Activated CD4-positive, CD25-positive, alpha-beta regulatory T cell treated with anti-CD3 and anti-CD28 coated beads, Interleukin-2, amount 50 U/mL, for 24 hours (primary cell): ENCODE data around the gene HSD17B2.
"Not testable (repeated sequence)": the region's sequence is repeated elsewhere in the genome, so short reads cannot be mapped to it uniquely, and the experiment has no call there.

Source experiments
- ATAC-seq, 2 donors: fragments of 150-1000 bp; cut with Tn5 transposase; one replicate each; pipeline ENCODE4 v1.10.0; 2021; ENCODE audit warnings: mild to moderate bottlenecking in 1 of 2, moderate library complexity in 1 of 2

Gene HSD17B2, protein sequence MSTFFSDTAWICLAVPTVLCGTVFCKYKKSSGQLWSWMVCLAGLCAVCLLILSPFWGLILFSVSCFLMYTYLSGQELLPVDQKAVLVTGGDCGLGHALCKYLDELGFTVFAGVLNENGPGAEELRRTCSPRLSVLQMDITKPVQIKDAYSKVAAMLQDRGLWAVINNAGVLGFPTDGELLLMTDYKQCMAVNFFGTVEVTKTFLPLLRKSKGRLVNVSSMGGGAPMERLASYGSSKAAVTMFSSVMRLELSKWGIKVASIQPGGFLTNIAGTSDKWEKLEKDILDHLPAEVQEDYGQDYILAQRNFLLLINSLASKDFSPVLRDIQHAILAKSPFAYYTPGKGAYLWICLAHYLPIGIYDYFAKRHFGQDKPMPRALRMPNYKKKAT

DNA sequence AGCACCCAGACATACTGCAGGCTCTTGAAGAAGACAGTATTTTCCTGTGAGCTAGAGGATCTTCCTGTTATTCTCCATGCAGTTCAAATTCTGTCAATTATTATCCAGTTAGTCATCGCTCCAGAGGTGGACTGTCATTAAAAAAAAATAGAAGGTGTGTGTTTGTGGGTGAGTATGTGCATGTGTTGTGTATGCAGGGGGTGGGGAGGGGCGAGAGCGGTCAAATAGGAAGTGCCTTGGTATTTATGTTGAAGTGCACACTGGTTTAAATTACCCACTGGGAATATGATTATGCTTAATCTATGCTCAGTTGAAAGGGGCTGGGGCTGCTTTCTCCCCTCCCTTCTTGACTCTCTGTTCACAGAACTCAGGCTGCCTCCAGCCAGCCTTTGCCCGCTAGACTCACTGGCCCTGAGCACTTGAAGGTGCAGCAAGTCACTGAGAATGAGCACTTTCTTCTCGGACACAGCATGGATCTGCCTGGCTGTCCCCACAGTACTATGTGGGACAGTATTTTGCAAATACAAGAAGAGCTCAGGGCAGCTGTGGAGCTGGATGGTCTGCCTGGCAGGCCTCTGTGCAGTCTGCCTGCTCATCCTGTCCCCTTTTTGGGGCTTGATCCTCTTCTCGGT lies at the start of gene HSD17B2:
Gene HSD17B2 (plus strand): TSS at position 273 of the 632 bp plus-strand sequence. CDS start 172 bp downstream, at position 445.
- no peak for ATAC-seq

DNA sequence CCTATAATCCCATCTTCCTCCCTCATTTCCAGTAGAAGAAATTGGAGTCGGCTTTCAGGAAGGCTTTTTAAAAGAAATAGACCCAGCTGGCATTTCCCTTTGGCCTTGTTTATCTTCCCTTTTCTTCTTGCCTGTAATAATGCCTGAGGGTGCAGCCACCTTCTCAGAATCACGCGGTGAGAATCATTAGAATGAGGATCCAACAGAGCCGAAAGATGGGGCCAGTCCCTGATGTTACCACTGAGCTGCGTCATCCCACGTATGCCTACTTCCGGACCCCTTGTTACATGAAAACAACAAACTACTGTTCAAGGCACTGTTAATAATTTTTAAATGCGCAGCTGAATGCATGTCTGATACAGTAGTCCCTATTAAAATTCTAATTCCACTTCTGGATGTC lies 47.9 kb upstream of the HSD17B2 start:
- no peak for ATAC-seq

DNA sequence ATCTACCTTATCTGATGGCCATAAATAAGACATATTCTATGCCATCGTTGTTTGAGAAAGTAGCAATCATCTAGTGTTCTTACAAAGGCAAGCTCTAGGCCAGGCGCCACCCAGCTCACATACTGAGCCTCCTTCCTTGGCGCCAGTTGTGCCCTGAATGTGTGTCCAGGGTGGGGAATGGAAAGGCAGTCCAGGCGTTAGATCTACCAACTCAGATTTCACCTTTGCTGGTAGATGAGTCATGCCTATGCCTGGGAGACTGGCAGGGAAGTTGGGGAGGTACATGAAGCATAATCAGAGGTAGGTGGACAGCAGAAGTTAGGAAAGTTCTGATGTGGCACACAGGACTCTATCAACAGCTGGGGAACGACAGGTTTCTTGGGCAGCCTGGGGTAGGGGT lies 47.3 kb upstream of the HSD17B2 start:
- no peak for ATAC-seq

DNA sequence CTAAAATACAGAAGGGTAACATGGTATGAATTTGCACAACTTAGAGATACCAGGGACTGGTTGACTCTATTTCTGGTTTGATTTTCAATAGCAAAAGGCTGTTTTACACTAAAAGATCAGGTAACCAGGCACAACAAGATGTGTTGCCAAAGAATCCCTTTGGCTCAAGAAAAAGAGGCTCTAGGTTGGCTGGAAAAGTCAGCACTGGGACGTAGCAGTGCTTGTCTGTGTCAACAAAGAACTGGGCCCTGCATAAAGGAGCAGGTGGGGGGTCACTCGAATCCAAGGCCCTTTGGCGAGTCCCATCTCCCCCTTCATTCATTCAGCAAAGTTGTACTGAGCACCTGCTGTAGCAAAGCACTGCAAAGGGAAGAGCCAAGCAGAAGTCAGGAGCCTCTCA lies 42.2 kb upstream of the HSD17B2 start:
- no peak for ATAC-seq

DNA sequence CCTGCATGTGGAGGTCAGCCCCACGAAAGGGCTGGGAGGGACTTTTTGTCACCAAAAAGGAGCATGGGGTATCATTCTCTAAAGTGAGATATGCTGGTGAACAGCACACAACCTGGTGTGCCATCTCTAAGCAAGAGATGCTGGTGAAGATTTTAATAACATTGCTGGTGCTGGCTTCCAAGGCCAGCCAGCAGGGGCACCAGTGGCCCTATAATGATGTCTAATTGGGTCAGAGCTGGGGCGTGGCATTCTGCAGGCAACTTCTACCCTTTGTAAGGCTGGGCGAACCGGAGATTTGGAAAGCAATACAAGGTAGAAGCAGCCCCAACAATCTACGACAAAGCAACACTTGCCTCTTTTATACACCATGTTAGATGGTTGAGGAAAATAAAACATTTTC lies 40.6 kb upstream of the HSD17B2 start:
- ATAC-seq, result no peak

DNA sequence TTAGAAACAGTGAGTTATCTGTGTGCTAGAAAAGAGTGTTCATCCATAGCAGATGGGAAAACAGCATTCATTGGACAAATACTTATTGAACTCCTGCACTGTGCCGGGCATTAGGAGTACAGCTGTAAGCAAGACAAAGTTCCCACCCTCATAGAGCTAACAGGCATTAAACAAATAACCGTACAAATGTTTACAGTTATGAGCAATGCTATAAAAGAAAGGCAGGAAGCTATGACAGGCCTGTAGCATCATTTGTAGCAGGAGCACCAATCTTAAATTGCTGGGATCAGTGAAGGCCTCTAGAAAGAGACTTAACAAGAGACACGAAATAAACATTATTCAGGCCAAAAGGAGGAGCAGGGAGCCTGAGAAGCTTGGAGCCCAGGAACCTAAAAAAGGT lies 39.4 kb upstream of the HSD17B2 start:
- ATAC-seq, result no peak

DNA sequence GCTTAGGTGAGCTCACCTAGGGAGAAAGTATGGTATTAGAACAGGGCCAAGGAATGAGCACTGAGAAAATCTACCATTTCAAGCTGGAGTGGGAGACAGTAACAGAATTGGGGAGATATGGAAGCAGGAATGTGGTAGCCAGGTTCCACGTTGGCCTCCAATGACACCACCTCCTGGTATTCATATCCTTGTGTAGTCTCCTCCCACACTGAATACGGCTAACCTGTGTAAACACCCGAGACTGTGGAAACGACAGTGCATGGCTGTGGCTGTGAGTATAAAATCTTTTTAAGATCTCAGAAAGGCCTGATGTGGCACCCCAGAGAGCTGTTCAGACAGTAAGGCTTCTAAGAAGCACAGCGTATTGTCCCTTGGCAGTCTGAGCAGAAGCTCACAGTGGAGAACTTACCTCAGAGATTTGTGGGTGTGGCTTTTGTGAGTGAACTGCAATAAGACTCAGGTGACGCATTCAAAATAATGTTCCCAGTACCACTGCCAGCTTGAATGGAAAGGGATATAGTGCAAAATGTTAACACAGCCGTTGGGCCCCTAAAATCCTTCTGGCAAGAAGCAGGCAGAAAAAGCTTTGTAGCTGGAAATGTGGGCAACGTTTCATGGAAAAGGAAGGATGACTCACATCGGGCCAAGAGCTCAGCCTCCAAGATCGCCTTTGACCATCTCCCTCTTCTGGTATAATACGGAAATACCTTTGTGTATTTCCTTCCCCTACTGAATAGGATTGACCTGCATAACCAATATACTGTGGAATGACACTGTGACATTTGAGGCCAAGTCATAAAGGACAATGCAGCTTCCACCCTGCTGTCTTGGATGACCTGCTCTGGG lies 38.2 kb upstream of the HSD17B2 start:
- no peak for ATAC-seq

DNA sequence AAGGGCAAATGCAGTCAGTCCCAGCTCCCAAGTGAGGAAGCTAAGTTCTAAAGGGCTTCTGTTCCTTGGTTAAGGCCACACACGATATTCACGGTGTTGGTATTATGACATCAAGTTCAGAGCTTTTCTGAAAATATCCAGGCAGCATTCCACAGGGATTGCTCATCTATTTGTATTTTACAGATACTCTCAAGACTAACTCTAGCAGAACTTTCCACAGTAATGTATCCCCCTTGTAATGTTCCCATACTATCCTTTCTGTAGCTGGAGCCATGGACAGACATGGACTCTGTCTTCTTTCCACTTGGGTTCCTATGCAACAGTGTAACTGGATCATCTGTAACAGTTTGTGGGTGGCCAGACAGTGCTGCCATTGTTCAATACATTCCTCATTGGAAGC lies 37.3 kb upstream of the HSD17B2 start:
- no peak for ATAC-seq

DNA sequence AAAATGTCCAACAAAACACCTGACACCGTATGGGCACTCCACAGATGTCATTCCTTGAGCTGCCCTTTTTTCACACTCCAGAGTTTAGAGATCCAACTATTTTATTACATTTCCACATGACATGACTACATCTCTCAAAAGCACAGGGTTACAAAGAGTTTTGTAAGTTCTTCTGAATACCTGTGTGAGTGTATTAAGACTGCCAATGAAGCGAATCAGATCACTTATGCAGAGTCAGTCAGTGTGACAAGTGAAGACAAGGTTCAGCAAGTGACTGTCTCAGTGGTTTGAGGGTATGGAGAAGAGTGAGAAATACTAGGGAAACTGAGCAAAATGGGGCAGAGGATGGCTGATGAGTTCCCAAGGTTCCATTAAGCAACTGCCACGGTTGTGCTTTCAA lies 32.2 kb upstream of the HSD17B2 start:
- no peak for ATAC-seq

DNA sequence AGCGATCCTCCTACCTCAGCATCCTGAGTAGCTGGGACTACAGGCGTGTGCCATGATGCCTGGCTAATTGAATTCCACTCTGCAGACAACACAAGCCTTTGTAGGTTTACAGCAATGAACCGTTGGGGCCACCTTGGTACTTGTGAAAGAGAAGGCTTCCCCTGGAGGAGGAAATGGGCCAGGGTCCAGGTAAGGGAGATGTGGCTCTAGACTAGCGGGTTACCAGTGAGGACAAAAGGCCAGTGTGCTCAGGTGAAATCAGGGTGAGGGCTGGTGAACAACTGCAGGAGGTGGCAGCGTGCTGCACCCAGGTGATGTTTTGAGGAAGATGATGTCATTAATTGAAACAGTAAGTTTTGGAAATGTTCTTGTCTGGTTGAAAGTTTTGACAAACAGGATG lies 30.5 kb upstream of the HSD17B2 start:
- no peak for ATAC-seq

DNA sequence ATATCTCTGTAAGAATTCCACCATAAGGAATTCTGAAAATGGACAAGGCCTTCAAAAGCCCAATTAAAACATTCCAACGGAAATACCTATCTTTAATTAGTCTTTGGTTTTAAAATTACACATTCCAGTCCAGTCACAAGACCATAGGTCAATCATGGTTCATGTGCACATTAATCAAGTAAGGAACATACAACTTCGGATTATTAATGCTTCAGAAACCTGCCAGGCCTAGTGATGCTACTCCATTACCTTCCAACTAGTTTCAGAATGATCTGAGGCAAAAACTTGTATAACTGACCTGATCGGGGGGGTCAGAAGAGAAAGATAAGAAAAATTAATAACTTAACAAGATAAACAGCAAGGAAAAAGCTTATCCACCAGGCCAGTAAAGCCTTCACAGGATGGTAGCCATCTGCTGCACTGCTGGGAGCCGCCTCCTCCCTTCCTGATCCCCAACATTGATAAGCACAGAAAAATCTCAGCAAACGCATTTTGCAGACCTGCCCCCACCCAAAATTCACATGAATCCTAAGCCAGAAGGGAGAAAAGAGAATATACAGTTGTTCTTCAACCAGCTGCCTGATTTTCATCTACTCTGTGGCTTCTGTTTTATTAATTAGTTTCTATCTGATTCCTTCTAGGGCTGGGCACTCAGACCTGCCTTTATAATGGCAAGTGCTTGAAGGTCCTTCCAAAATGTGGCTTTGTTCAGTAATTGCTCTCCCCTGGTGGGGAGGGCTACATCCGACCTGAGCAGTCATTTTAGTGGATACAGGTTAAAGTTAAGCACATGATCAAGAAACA lies 29.8 kb upstream of the HSD17B2 start:
- ATAC-seq, result no peak

DNA sequence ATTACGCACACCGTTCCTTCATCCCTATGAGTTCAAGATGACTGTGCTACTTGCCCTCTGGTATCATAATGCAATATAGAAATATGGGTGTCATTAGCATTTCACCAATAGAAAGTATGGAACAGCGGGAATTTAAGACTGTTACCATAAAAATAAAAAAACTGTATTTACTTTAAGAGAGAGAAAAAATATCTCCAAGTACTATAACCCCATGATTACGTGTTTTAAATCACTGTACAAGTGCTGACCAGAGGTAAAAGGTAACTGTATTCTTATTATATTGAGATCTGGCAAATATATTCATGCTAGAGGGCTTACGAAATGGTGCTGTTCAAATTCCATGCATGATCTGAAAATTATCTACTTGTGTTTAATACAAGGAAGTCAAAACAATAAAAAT lies 29.0 kb upstream of the HSD17B2 start:
- no peak for ATAC-seq

DNA sequence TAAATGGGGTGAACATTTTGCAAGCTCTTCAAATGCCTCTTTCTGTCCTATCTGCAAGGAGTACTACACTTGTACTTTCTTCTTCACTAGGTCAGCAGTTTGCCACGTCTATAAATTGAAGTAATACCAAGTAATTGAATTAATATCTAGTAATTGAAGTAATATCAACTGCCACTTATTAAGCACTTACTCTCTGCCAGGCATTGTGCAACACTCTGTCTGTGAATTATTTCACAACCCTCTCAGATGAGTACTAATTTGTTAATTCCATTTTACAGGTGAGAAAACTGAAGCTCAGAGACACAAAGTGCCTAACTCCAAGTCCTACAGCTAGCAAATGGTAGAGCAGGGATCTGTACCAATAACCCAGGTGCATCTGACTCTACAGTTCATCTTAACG lies 27.9 kb upstream of the HSD17B2 start:
- no peak for ATAC-seq

DNA sequence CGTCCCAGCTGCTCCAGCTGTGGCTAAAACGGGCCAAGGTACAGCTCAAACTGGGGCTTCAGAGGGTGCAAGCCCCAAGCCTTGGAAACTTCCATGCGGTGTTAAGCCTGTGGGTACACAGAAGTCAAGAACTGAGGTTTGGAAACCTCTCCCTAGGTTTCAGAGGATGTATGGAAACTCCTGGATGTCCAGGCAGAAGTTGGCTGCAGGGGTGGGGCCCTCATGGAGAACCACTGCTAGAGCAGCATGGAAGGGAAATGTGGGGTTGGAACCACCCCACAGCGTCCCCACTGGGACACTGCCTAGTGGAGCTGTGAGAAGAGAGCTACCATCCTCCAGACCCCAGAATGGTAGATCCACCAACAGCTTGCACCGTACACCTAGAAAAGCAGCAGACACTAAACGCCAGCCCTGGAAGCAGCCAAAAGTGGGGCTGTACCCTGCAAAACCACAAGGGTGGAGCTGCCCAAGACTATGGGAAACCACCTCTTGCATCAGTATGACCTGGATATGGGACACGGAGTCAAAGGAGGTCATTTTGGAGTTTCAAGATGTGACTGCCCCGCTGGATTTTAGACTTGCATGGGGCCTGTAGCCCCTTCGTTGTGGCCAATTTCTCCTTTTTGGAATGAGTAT lies 26.0 kb upstream of the HSD17B2 start:
- ATAC-seq, result no peak

DNA sequence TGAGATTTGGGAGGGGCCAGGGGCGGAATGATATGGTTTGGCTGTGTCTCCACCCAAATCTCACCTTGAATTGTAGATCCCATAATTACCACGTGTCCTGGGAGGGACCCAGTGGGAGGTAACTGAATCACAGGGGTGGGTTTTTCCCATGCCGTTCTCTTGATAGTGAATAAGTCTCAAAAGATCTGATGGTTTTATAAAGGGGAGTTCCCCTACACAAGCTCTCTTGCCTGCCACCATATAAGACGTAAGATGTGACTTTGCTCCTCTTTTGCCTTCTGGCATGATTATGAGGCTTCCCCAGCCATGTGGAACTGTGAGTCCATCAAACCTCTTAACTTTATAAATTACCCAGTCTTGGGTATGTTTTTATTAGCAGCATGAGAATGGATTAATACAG lies 25.3 kb upstream of the HSD17B2 start:
- ATAC-seq, result not testable (repeated sequence)

DNA sequence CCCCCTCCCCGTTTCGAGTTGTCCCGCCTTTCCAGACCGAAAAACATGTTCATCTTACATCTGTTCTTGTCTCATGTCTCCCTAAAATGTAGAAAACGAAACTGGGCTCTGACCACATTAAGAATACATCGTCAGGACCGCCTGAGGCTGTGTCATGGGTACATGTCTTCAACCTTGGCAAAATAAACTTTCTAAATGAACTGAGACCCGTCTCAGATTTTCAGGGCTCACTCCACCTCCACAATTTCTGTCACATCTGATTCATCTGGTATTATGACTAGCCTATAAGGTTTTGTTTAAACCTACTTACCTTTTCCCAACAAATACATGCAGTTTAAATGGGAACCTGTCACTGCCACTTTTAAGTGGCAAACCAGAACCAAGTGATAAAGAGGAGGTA lies 24.4 kb upstream of the HSD17B2 start:
- peak in 1 of 2 donors; percentile 40 for ATAC-seq

DNA sequence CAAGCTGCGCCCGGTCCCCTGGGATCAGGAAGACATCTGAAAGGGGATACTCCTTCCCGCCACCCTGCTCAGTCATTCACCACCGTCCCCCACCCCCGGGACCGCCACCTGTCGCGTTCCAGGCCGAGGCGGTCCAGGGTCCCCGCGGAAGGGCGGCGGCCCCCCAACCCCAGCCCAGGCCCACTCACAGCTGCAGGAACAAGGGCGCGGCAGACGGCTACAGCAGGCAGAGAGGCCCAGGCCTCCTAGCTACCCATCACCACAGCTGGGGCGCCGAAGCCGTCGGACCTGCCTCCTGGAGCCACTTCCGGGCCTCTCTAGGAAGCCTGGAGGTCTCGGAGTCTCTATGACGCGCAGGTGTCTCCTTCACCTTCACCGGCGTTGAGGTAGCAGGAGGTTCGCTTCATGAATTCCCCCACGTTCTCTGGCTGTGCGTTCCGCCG lies 23.8 kb upstream of the HSD17B2 start, which contains the start of gene SDR42E1:
Gene SDR42E1 (minus strand): TSS at position 272 of the 443 bp plus-strand sequence. CDS start 10,612 bp downstream, outside the sequence.
- peak; percentile 65 to 85 for ATAC-seq

DNA sequence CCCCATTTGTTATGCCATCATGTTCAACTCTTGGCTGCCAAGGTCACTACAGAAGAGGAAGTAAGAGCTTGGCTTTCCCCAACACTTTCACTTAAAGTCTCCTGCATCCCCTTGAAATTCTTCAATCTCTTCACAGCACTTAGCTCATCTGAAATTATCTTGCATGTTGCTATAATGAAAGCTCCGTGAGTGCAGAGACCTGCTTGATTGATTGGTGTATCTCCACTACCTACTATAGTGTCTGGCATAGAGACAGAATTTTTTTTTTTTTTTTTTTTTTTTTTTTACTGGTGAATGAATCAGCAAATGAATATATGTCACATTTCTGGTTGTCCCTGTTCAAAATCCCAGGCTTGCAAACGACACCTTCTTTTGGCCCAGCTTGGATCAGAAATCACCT lies 21.9 kb upstream of the HSD17B2 start:
- no peak for ATAC-seq

DNA sequence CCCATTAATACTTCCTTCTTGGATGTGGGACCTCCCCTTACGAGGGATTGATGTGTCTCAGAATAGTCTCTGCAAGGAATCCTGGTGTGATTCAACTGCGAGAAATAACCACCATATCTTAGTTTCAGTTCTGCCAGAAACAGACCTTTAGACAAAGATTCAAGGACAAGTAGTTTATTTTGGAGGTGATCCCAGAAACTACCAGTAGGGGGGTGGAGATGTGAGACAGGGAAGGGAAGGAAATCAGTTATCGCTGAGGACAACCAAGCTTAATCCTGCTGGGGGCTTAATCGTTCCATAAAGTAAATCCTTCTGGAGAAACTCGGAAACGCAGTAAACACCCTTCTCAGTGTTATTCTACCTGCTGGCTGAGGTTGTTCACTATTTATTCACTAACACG lies 18.8 kb upstream of the HSD17B2 start:
- ATAC-seq, result no peak

DNA sequence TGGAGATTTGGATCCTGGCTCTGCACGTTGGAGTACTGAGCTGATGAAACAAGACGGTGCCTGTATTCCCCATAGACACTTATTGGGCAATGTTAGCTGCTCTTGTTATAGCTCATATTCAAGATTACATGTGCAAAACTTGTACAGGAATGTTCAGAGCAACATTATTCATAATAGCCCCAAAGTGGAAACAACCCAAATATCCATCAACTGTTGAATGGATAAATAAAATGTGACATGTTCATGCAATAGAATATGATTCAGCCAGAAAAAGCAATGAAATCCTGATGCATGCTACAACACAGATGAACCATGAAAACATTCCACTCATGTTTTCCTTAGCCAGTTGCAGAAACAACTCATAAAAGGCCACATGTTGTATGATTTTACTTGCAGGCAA lies 18.1 kb upstream of the HSD17B2 start:
- no peak for ATAC-seq

DNA sequence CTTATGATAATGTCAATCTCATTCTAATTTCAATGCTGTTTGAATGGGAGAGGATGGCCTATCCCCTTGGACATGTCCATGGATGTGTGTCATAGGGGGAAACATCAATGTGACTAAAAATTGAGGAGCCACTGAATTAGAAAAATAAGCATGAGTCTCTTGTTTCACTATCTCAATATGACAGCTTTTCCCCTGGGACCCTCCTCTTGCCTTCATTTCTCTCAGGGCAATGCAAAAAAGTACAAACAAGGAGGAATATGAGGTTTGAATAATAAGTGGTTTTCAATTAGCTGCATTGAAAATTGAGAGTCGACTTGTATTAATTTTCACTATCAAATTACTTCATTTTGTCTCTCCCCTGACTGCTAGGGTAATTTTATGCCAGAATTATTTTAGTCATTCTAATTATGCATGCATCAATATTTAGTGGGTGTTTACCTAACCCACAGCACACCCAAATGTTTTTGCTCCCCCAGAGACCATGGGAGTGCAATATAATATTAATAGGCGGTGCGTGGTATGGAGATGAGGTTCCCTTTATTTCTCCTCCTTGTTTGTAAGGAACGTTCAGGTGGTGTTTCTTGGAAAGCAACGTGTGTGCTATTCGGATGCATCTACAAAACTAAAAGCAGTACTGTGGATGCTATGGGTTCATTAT lies 17.0 kb upstream of the HSD17B2 start:
- ATAC-seq, result no peak
